HCT116 (cell line): ENCODE data around the gene UBXN10. TPM values are rescaled to one million over a fixed set of nuclear protein-coding genes. Genes with fewer than 3 reads are reported as not detected.

Experiments used
- ATAC-seq: fragments of 200-7000 bp; cut with Tn5 transposase; 2 replicates; pipeline ENCODE4 v1.9.1; 2020; ENCODE audit warnings: mild to moderate bottlenecking, moderate library complexity
- BruUV-seq: library from RNA; stranded (reverse); fragments of 400-500 nt; replicated peaks from 2 replicates; lab custom pipeline; 2021; lab: Mats Ljungman, UMichigan
- CTCF ChIA-PET: fragments of 300-600 bp; sonication (Branson Sonifier 250); formaldehyde crosslinking; loops from one replicate; lab custom pipeline; 2021; ENCODE audit warnings: antibody characterized with exemption; lab: Charles Lee
- POLR2A ChIA-PET: fragments of 300-600, 350-600 bp; sonication (Branson Sonifier 250); formaldehyde crosslinking; loops from one replicate; lab custom pipeline; 2021; ENCODE audit warnings: antibody characterized with exemption; lab: Charles Lee
- RAD21 ChIA-PET, 2 experiments: fragments of 300-600 bp; sonication (Branson Sonifier 250); formaldehyde crosslinking; loops; one replicate each; lab custom pipeline; 2023; ENCODE audit warnings: low total read pairs in 2 of 2; ENCODE audit not compliant: uncharacterized antibody in 2 of 2, unreplicated experiment in 2 of 2, low non-redundant PET in 1 of 2; lab: Charles Lee
- DNase-seq: peaks from one replicate; pipeline ENCODE4 v3.0.0-alpha.2; 2010; ENCODE audit warnings: low read depth, low spot score
- H2AFZ ChIP-seq: fragments of 200-600 bp; shearing (Covaris generic), sonication (generic); 2 replicates; pipeline ENCODE4 v1.6.1; 2017; ENCODE audit warnings: low read depth, mixed run types, mixed read lengths, antibody characterized with exemption, low read length; ENCODE audit not compliant: poor library complexity, severe bottlenecking
- H3K27ac ChIP-seq: 2 replicates; pipeline ENCODE4 v1.5.1; 2012; ENCODE audit warnings: low read depth, low read length
- H3K27me3 ChIP-seq: fragments of 200-600 bp; sonication (generic); 2 replicates; pipeline ENCODE4 v1.6.1; 2016; ENCODE audit warnings: mixed run types, low read length, mixed read lengths; ENCODE audit not compliant: insufficient read depth
- H3K36me3 ChIP-seq, 2 experiments: fragments of 200-500 bp in 1 of 2; fragments of 200-600 bp in 1 of 2; sonication (Bioruptor generic) in 1 of 2; sonication (generic) in 1 of 2; 2 replicates each; pipeline versions ENCODE4 v1.5.1 to v1.6.1; 2014 to 2016; ENCODE audit warnings: low read length in 2 of 2, inconsistent platforms in 1 of 2, mixed read lengths in 1 of 2, mixed run types in 1 of 2; ENCODE audit not compliant: insufficient read depth in 2 of 2, control insufficient read depth in 1 of 2
- H3K4me1 ChIP-seq, 2 experiments: fragments of 200-600 bp in 1 of 2; sonication (generic) in 1 of 2; 2 replicates each; pipeline versions ENCODE4 v1.5.1 to v1.6.1; 2012 to 2017; ENCODE audit warnings: low read length in 2 of 2, inconsistent platforms in 1 of 2, mild to moderate bottlenecking in 1 of 2, mixed read lengths in 1 of 2, mixed run types in 1 of 2, moderate library complexity in 1 of 2; ENCODE audit not compliant: insufficient read depth in 2 of 2, control insufficient read depth in 1 of 2
- H3K4me2 ChIP-seq: fragments of 200-600 bp; sonication (generic); 2 replicates; pipeline ENCODE4 v1.6.1; 2017; ENCODE audit warnings: mixed run types, low read length, mixed read lengths
- H3K4me3 ChIP-seq, 2 experiments: fragments of 200-600 bp in 1 of 2; sonication (generic) in 1 of 2; replicated peaks in 1 of 2; 2 replicates each; pipeline ENCODE4 v1.5.1; 2011 to 2016; ENCODE audit warnings: low read length in 2 of 2, control low read depth in 1 of 2, low read depth in 1 of 2, mild to moderate bottlenecking in 1 of 2, mixed read lengths in 1 of 2, mixed run types in 1 of 2
- H3K79me2 ChIP-seq: fragments of 200-600 bp; sonication (generic); 2 replicates; pipeline ENCODE4 v1.6.1; 2017; ENCODE audit warnings: mild to moderate bottlenecking, mixed run types, low read length, moderate library complexity, mixed read lengths; ENCODE audit not compliant: insufficient read depth
- H3K9ac ChIP-seq: fragments of 200-600 bp; sonication (generic); 2 replicates; pipeline ENCODE4 v1.6.1; 2016; ENCODE audit warnings: low read length, mixed read lengths
- H3K9me2 ChIP-seq: fragments of 200-600 bp; sonication (generic), shearing (Covaris generic); 2 replicates; pipeline ENCODE4 v1.6.1; 2017; ENCODE audit warnings: mixed run types, mild to moderate bottlenecking, moderate library complexity; ENCODE audit not compliant: insufficient read depth
- H3K9me3 ChIP-seq, 2 experiments: fragments of 200-500 bp in 1 of 2; fragments of 200-600 bp in 1 of 2; sonication (Bioruptor generic) in 1 of 2; sonication (generic) in 1 of 2; 2 replicates each; pipeline ENCODE4 v1.6.1; 2014 to 2017; ENCODE audit warnings: low read length in 2 of 2, mixed read lengths in 2 of 2, inconsistent platforms in 1 of 2, low read depth in 1 of 2, mild to moderate bottlenecking in 1 of 2, mixed run types in 1 of 2, moderate library complexity in 1 of 2; ENCODE audit not compliant: control insufficient read depth in 1 of 2, insufficient read depth in 1 of 2
- H4K20me1 ChIP-seq: fragments of 200-600 bp; sonication (generic), shearing (Covaris generic); 2 replicates; pipeline ENCODE4 v1.6.1; 2017; ENCODE audit warnings: mixed run types, mild to moderate bottlenecking, moderate library complexity; ENCODE audit not compliant: insufficient read depth
- ATF3 ChIP-seq: IDR thresholded peaks from 2 replicates; pipeline ENCODE4 v1.6.1; 2012
- CBX3 ChIP-seq: IDR thresholded peaks from 2 replicates; pipeline ENCODE4 v1.6.1; 2012; ENCODE audit warnings: low read depth
- EGR1 ChIP-seq: IDR thresholded peaks from 2 replicates; pipeline ENCODE4 v1.6.1; 2012; ENCODE audit warnings: low read depth
- FOSL1 ChIP-seq: IDR thresholded peaks from 2 replicates; pipeline ENCODE4 v1.6.1; 2012; ENCODE audit warnings: low read depth
- POLR2A ChIP-seq: IDR thresholded peaks from 2 replicates; pipeline ENCODE4 v1.7.0; 2011; ENCODE audit warnings: borderline replicate concordance; ENCODE audit not compliant: insufficient read depth, insufficient read length; ENCODE audit errors: extremely low read depth
- POLR2AphosphoS5 ChIP-seq: IDR thresholded peaks from 2 replicates; pipeline ENCODE4 v1.6.1; 2011; ENCODE audit warnings: mild to moderate bottlenecking, low read depth, low read length, moderate library complexity
- SIN3A ChIP-seq: IDR thresholded peaks from 2 replicates; pipeline ENCODE4 v1.6.1; 2012; ENCODE audit warnings: low read depth
- TCF7L2 ChIP-seq: IDR thresholded peaks from 2 replicates; pipeline ENCODE4 v1.7.0; 2011; ENCODE audit warnings: borderline replicate concordance, inconsistent platforms; ENCODE audit not compliant: insufficient read depth, insufficient read length; ENCODE audit errors: extremely low read depth
- intact Hi-C: fragments of 100-400 bp; cut with micrococcal nuclease; formaldehyde crosslinking; loops from 2 replicates; pipeline ENCODE4 v1.10.0; 2022
- total RNA-seq: library from RNA; stranded (reverse); gene quantifications from one replicate; pipeline ENCODE4 v1.2.1, GENCODE V29; 2021; ENCODE audit not compliant: unreplicated experiment

The UBXN10 gene
- total RNA-seq, 1 experiment from 2014 or later = not detected

GRCh38 chr1:20148571-20149500, 37.1 kb upstream of the UBXN10 start:
- no peaks in the 10 kb centered on the region for H3K9me2 ChIP-seq
- H3K9ac ChIP-seq = no peak overlapping the region
- no peaks in the 10 kb centered on the region for H3K9me3 ChIP-seq
- peaks cover 0 to 5% of the 10 kb centered on the region in 2 experiments; a peak in 2 of 4 replicates for H3K4me1 ChIP-seq
- H3K36me3 ChIP-seq = no peaks in the 10 kb centered on the region
- ATAC-seq = no peak
- no peak overlapping the region for H3K4me2 ChIP-seq
- BruUV-seq = no TSS peak
- H3K27me3 ChIP-seq = no peaks in the 10 kb centered on the region
- intact Hi-C loops = no loop called here
- H3K79me2 ChIP-seq = no peaks in the 10 kb centered on the region
- TF ChIP-seq TCF7L2 (no peak), ATF3 (no peak), FOSL1 (no peak), POLR2AphosphoS5 (no peak), SIN3A (no peak), POLR2A (no peak), EGR1 (no peak), CBX3 (no peak)
- ChIA-PET POLR2A (no interaction called here), RAD21 (no interaction called here), CTCF (no interaction called here)
- no peaks in the 10 kb centered on the region for H4K20me1 ChIP-seq
- no peak overlapping the region for H2AFZ ChIP-seq
- H3K4me3 ChIP-seq = no peak overlapping the region
- H3K27ac ChIP-seq = no peak overlapping the region
- DNase-seq = no peak
